Measurements from ENCODE around the gene DUSP28. TPM values are rescaled to one million over a fixed set of nuclear protein-coding genes. Genes with fewer than 3 reads are reported as not detected.

The DUSP28 gene
- total RNA-seq, 1 donor from 2014 or later, result 4.9 TPM

GRCh38 chr2:240576436-240577205 is 16.5 kb downstream of the DUSP28 start:
- Mint-ChIP-seq H3K27me3 (no peaks in the 10 kb centered on the region), H3K27ac (no peak overlapping the region), H3K9me3 (ENCODE audit: low read depth) (no peaks in the 10 kb centered on the region), H3K4me3 (ENCODE audit: low read depth) (no peak overlapping the region), H3K36me3 (ENCODE audit: insufficient read depth) (peaks cover 4% of the 10 kb centered on the region), H3K4me1 (ENCODE audit: low read depth) (peaks cover 3% of the 10 kb centered on the region)
- TF ChIP-seq CTCF (IDR thresholded peaks at IDR 0.05; ENCODE audit: unreplicated experiment), result no peak
- no peak for DNase-seq (ENCODE audit: low spot score, unreplicated experiment)

GRCh38 chr2:240577281-240578109 is 17.3 kb downstream of the DUSP28 start:
- H3K4me3 Mint-ChIP-seq (ENCODE audit: low read depth), result no peak overlapping the region
- no peaks in the 10 kb centered on the region for H3K9me3 Mint-ChIP-seq (ENCODE audit: low read depth)
- H3K36me3 Mint-ChIP-seq (ENCODE audit: insufficient read depth), result peaks cover 7% of the 10 kb centered on the region
- no peaks in the 10 kb centered on the region for H3K27me3 Mint-ChIP-seq
- DNase-seq (ENCODE audit: low spot score, unreplicated experiment), result no peak
- no peak overlapping the region for H3K27ac Mint-ChIP-seq
- no peak for TF ChIP-seq CTCF (IDR thresholded peaks at IDR 0.05; ENCODE audit: unreplicated experiment)
- peaks cover 3% of the 10 kb centered on the region for H3K4me1 Mint-ChIP-seq (ENCODE audit: low read depth)

GRCh38 chr2:240578110-240578450 is 17.9 kb downstream of the DUSP28 start:
- DNase-seq (ENCODE audit: low spot score, unreplicated experiment), result no peak
- Mint-ChIP-seq H3K4me3 (ENCODE audit: low read depth) (no peak overlapping the region), H3K27me3 (no peaks in the 10 kb centered on the region), H3K4me1 (ENCODE audit: low read depth) (peaks cover 3% of the 10 kb centered on the region), H3K27ac (no peak overlapping the region), H3K9me3 (ENCODE audit: low read depth) (no peaks in the 10 kb centered on the region), H3K36me3 (ENCODE audit: insufficient read depth) (peaks cover 7% of the 10 kb centered on the region)
- TF ChIP-seq CTCF (IDR thresholded peaks at IDR 0.05; ENCODE audit: unreplicated experiment), result no peak

- Mint-ChIP-seq H3K4me3 (ENCODE audit: low read depth) (no peak overlapping the region), H3K27me3 (no peaks in the 10 kb centered on the region), H3K4me1 (ENCODE audit: low read depth) (peaks cover 3% of the 10 kb centered on the region), H3K9me3 (ENCODE audit: low read depth) (no peaks in the 10 kb centered on the region), H3K27ac (no peak overlapping the region), H3K36me3 (ENCODE audit: insufficient read depth) (peaks cover 7% of the 10 kb centered on the region)
- DNase-seq (ENCODE audit: low spot score, unreplicated experiment), result no peak
- no peak for TF ChIP-seq CTCF (IDR thresholded peaks at IDR 0.05; ENCODE audit: unreplicated experiment)
Observed at GRCh38 chr2:240578488-240578887, 18.3 kb downstream of the DUSP28 start.

- Mint-ChIP-seq H3K27me3 (no peaks in the 10 kb centered on the region), H3K36me3 (ENCODE audit: insufficient read depth) (peaks cover 7% of the 10 kb centered on the region), H3K27ac (no peak overlapping the region), H3K9me3 (ENCODE audit: low read depth) (no peaks in the 10 kb centered on the region), H3K4me1 (ENCODE audit: low read depth) (peaks cover 3% of the 10 kb centered on the region), H3K4me3 (ENCODE audit: low read depth) (no peak overlapping the region)
- no peak for TF ChIP-seq CTCF (IDR thresholded peaks at IDR 0.05; ENCODE audit: unreplicated experiment)
- DNase-seq (ENCODE audit: low spot score, unreplicated experiment), result no peak
Observed at GRCh38 chr2:240579071-240579762, 19.1 kb downstream of the DUSP28 start.

All from progenitor cell of endocrine pancreas (in vitro differentiated cells).